HUDEP-2 (cell line): Measurements from ENCODE around the gene SRRM4.

Source experiments
- DNase-seq, 76 experiments: peaks; one replicate each; lab custom pipeline; 2025; ENCODE audit not compliant: unreplicated experiment in 76 of 76; lab: John Stamatoyannopoulos, UW

The SRRM4 gene

DNA sequence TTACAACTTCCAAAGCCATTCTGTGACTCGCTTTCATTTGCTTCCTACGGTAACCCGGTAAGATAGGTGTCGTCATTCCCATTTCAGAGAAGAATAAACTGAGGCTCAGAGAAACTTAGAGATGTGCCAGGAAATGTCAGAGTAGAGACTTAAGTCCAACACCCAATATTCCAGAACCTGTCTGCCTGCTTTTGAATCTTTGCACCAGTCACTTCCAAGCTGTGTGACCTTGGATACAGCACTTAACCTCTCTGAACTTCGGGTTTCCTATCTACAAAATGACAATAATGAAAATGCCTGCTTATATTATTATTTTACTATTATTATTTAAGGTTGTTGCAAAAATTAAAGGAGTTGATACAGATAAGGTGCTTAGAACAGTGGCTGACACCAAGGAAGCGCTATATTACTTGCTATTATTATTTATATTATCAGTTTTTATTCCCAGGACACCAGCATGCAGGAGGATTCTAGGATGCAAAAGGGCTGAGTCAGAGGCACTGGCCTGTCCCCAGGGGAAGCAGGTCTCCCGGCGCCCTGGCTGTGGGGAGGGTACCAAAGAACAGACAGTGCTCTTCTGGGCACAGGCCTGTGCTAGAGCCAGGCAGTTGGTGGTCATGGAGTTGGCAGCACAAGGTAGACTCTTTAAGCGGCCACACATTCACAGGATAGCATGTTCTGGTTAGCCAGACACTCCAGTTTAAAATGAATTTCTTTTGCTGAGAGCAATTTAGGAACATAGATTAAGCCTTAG, 202.8 kb downstream of the SRRM4 start:
- no peak for DNase-seq

DNA sequence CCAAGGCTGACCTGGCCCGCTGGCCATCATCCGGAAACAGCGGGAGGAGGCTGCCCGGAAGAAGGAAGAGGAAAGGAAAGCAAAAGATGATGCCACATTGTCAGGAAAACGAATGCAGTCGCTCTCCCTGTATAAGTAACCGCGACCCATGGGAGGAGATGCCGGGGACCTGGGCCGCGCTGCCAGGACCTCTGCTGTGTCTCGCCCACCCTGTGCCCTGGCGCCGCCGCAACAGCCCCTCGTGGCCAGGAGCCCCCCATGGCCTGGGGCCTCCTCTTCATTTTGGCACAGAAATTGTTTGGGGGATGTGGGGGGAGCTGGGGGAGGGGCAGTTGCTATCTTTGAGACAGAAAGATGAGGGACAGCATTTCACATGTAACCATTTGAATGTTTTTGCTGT, 213.9 kb downstream of the SRRM4 start:
- no peak for DNase-seq

DNA sequence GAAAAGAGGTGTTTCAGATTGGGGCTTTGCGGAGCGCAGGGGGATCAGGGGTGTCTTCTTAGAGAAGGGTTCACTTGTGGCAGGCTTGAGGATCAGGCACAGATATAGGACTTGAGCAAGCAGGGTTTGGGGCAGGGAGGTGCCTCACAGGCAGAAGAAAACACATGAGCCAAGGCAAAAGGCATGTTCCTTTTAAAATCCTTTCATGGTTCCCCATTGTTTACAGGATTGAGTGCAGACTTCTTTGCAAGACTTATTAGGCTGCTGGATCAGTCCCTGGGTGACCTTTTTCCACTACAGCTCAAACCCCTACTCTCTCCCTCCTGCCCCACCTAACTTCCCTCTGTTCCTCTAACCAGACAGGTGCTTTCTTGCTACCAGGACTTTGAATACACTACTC, 217.1 kb downstream of the SRRM4 start:
- DNase-seq: no peak

- DNase-seq: no peak
Observed at GRCh38 chr12:119200601-119201000, 219.3 kb downstream of the SRRM4 start.

DNA sequence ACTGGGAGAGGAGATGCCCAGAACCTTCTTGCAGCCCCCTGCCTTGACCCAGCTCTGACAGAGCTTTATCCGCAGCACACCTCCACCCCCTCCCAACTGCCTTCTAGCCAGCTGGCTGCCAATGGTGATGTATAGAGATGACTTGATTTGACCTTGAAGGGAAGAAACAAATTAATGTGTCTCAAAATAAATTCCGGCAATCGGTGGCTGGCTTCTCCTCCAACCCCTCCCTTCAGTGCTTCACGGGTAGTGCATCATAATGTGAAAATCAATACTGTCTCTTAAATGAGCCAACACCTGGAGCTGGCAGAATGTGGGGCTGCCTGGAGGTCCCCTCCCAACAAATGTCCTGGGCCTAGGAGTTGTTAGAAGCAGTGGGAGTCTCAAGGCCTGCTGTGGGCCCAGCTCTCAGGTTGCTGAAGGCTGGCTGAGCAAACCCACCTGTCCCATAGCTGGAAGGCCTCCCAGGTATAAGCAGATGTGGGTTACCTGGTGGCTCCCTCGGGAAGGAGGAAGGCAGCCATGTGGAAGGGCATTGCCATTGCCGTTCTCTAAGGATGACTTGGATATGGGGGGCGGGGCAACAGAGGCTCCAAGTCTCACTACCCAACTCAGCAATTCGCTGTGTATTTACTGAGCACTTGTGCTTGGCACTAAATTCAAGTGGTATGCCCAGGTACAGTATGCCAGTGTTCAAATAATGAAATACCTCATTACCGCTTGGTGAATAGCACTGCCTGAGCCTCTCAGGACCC, 220.6 kb downstream of the SRRM4 start:
- DNase-seq: no peak

- no peak for DNase-seq
Observed at GRCh38 chr12:119202544-119202943, 221.2 kb downstream of the SRRM4 start.

DNA sequence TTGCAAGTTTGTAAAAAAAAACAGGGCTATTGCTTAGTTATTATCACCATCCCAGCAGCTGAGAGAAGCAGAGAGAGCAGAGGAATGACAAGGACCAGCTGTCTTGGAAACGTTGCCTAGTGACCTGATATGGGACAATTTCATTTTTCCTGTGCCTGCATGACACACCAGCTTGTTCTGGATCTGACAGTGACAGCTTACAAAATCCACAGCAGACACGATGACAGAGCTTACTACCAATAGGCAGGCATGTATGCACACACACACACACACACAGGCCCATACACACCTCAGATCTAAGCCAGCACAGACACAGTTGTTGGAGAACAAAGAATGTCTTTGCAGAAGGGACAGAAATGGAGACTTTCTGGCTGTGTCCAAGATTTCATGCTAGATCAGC, 222.8 kb downstream of the SRRM4 start:
- DNase-seq: no peak

DNA sequence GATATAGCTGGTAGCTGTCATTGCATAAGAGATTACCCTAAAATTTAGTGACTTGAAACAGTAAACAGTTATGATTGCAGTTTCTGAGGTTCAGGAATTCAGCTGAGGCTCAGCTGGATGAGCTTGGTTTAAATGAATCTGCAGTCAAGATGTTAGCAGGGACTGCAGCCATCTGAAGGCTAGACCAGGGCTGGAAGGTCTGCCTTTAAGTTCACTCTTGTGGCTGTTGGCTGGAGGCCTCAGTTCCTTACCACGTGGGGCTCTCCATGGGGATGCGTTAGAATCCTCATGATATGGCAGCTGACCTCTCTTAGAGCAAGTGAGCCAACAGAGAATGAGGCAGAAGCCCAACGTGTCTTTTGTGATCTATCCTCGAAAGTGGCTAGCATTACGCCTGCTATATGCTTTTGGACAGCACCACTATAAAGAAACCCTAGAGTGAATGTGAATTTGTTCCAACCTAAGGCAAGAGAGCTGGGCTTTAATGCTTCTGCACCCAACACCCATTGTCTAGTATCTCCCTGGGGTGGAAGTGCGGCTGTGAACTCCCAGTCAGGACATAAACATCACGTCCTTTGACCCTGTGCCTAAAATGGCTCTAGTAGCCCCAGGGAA, 223.4 kb downstream of the SRRM4 start:
- DNase-seq: no peak

- DNase-seq: no peak
Observed at GRCh38 chr12:119206348-119207062, 225.2 kb downstream of the SRRM4 start.

GRCh38 chr12:119207063-119207560, 225.8 kb downstream of the SRRM4 start:
- no peak for DNase-seq

DNA sequence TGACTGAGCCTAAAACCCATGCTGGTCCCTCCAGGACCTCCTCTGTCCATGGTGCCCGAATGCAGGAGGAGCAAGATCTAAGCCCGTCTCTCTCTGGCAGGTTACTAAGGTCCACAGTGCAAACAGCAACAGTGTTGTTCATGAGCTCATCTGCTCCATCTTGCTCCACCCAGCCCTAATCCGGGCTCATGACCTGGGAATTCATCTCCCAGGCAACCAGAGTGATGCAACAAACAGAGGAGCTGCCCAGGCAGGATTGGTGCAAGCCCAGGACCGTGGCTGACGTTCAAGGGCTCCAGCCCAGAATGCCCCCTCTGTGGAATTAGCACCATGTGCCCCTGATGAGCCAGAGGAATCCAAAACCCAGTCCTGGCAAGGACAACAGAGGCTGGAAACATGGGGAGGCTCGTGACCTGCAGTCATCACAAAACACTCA, 227.3 kb downstream of the SRRM4 start:
- no peak for DNase-seq

GRCh38 chr12:119211884-119212283, 230.5 kb downstream of the SRRM4 start:
- DNase-seq: no peak
